Progenitor cell of endocrine pancreas (in vitro differentiated cells): ENCODE data around the gene BPIFB3. TPM values are rescaled to one million over a fixed set of nuclear protein-coding genes. Genes with fewer than 3 reads are reported as not detected.
A peak's percentile ranks its signal among the peaks of the same experiment; 100 is the strongest.
"Not testable (repeated sequence)": the region's sequence is repeated elsewhere in the genome, so short reads cannot be mapped to it uniquely, and the experiment has no call there.

Source experiments
- DNase-seq: peaks from one replicate; pipeline ENCODE4 v3.0.0; 2021; ENCODE audit warnings: low spot score; ENCODE audit not compliant: unreplicated experiment
- H3K27ac Mint-ChIP-seq: 2 replicates; pipeline ENCODE4 v1.8.0; 2021; ENCODE audit warnings: mild to moderate bottlenecking, moderate library complexity, mixed read lengths
- H3K27me3 Mint-ChIP-seq: 2 replicates; pipeline ENCODE4 v1.8.0; 2021; ENCODE audit warnings: mixed read lengths
- H3K36me3 Mint-ChIP-seq: 2 replicates; pipeline ENCODE4 v1.8.0; 2022; ENCODE audit warnings: mixed read lengths; ENCODE audit not compliant: insufficient read depth
- H3K4me1 Mint-ChIP-seq: 2 replicates; pipeline ENCODE4 v1.8.0; 2021; ENCODE audit warnings: low read depth, mixed read lengths
- H3K4me3 Mint-ChIP-seq: 2 replicates; pipeline ENCODE4 v1.8.0; 2021; ENCODE audit warnings: low read depth, mild to moderate bottlenecking, moderate library complexity, mixed read lengths
- H3K9me3 Mint-ChIP-seq: 2 replicates; pipeline ENCODE4 v1.8.0; 2021; ENCODE audit warnings: low read depth, mixed read lengths
- CTCF ChIP-seq: fragments of 200-600 bp; sonication (generic); IDR thresholded peaks from one replicate; pipeline ENCODE4 v1.5.0; 2021; ENCODE audit warnings: antibody characterized with exemption, mild to moderate bottlenecking; ENCODE audit not compliant: unreplicated experiment
- total RNA-seq: library from RNA; stranded (reverse); gene quantifications from 2 replicates; pipeline ENCODE4 v1.2.1, GENCODE V29; 2021

The BPIFB3 gene
- total RNA-seq, 1 donor from 2014 or later: not detected

- Mint-ChIP-seq H3K27ac (no peak overlapping the region), H3K27me3 (no peaks in the 10 kb centered on the region), H3K9me3 (peaks cover 15% of the 10 kb centered on the region), H3K4me1 (peaks cover 4% of the 10 kb centered on the region), H3K36me3 (peaks cover 7% of the 10 kb centered on the region), H3K4me3 (no peak overlapping the region)
- DNase-seq: no peak
- no peak for TF ChIP-seq CTCF
Measured at GRCh38 chr20:33112547-33113386, 59.1 kb downstream of the BPIFB3 start.

- H3K27me3 Mint-ChIP-seq: no peaks in the 10 kb centered on the region
- peak overlapping the region; percentile 5 for H3K27ac Mint-ChIP-seq
- H3K36me3 Mint-ChIP-seq: peaks cover 7% of the 10 kb centered on the region
- TF ChIP-seq CTCF: no peak
- H3K4me1 Mint-ChIP-seq: peaks cover 4% of the 10 kb centered on the region
- no peak overlapping the region for H3K4me3 Mint-ChIP-seq
- DNase-seq: no peak
- H3K9me3 Mint-ChIP-seq: peaks cover 15% of the 10 kb centered on the region
Measured at GRCh38 chr20:33113387-33113908, 59.7 kb downstream of the BPIFB3 start.

- H3K27me3 Mint-ChIP-seq, H3K36me3 Mint-ChIP-seq, H3K27ac Mint-ChIP-seq, DNase-seq, H3K4me1 Mint-ChIP-seq, H3K4me3 Mint-ChIP-seq: not testable (repeated sequence)
- H3K9me3 Mint-ChIP-seq: peaks cover 15% of the 10 kb centered on the region
Measured at GRCh38 chr20:33115501-33115900, 61.8 kb downstream of the BPIFB3 start.

- DNase-seq: no peak
- Mint-ChIP-seq H3K27me3 (peaks cover 13% of the 10 kb centered on the region), H3K4me1 (peaks cover 2% of the 10 kb centered on the region), H3K9me3 (peaks cover 18% of the 10 kb centered on the region), H3K27ac (no peak overlapping the region), H3K4me3 (no peak overlapping the region), H3K36me3 (peaks cover 3% of the 10 kb centered on the region)
- no peak for TF ChIP-seq CTCF
Measured at GRCh38 chr20:33119725-33120720, 66.3 kb downstream of the BPIFB3 start.

GRCh38 chr20:33120934-33121333 lies 67.2 kb downstream of the BPIFB3 start:
- H3K36me3 Mint-ChIP-seq: peaks cover 3% of the 10 kb centered on the region
- peaks cover 20% of the 10 kb centered on the region for H3K27me3 Mint-ChIP-seq
- no peak overlapping the region for H3K27ac Mint-ChIP-seq
- H3K9me3 Mint-ChIP-seq: peaks cover 18% of the 10 kb centered on the region
- H3K4me3 Mint-ChIP-seq: no peak overlapping the region
- H3K4me1 Mint-ChIP-seq: peaks cover 2% of the 10 kb centered on the region
- no peak for DNase-seq
- no peak for TF ChIP-seq CTCF

- H3K4me1 Mint-ChIP-seq, H3K36me3 Mint-ChIP-seq, H3K27ac Mint-ChIP-seq, H3K4me3 Mint-ChIP-seq, DNase-seq: not testable (repeated sequence)
- H3K9me3 Mint-ChIP-seq: peaks cover 15% of the 10 kb centered on the region
- peaks cover 26% of the 10 kb centered on the region for H3K27me3 Mint-ChIP-seq
Measured at GRCh38 chr20:33122297-33122696, 68.6 kb downstream of the BPIFB3 start.
